Right cardiac atrium (tissue), 5 donors: ENCODE results near the gene MCCC1. TPM values are rescaled to one million over a fixed set of nuclear protein-coding genes. Genes with fewer than 3 reads are reported as not detected.

ENCODE experiments used
- ATAC-seq, 2 donors: fragments of 200-7000 bp; cut with Tn5 transposase; one replicate each; pipeline versions ENCODE4 v1.8.0 to v1.9.1; 2020; ENCODE audit warnings: moderate library complexity in 2 of 2, mild to moderate bottlenecking in 1 of 2
- DNase-seq, 3 donors: peaks; one replicate each; pipeline ENCODE4 v3.0.0-alpha.2; 2020
- H3K27ac ChIP-seq: one replicate; pipeline ENCODE4 v1.5.1; 2013; ENCODE audit warnings: mild to moderate bottlenecking, low read length, control low read depth, moderate library complexity
- H3K27me3 ChIP-seq: one replicate; pipeline ENCODE4 v1.6.1; 2013; ENCODE audit not compliant: control insufficient read depth, insufficient read depth
- H3K4me1 ChIP-seq: one replicate; pipeline ENCODE4 v1.6.1; 2013; ENCODE audit warnings: low read length; ENCODE audit not compliant: control insufficient read depth, insufficient read depth
- H3K4me3 ChIP-seq: one replicate; pipeline ENCODE4 v1.5.1; 2013; ENCODE audit warnings: low read length, control low read depth
- H3K9me3 ChIP-seq: one replicate; pipeline ENCODE4 v1.6.1; 2013; ENCODE audit warnings: low read length; ENCODE audit not compliant: control insufficient read depth
- WGBS: extraction: QIAGEN DNeasy Blood & Tissue Kit; methylation state at CpG from one replicate; pipeline ENCODE4 v1.1.7; 2013; 5-methylcytosine and 5-hydroxymethylcytosine counted together
- intact Hi-C, 4 donors: fragments of 100-400 bp; cut with DNase I; formaldehyde crosslinking; loops; one replicate each; pipeline versions ENCODE4 v1.11.0 to v1.14.0; 2022 to 2023
- polyA plus RNA-seq: library from polyadenylated mRNA; stranded (reverse); fragments of 200-250 nt; gene quantifications from one replicate; pipeline ENCODE4 v1.2.3, GENCODE V29; 2013
- total RNA-seq, 4 donors: library from RNA; stranded (reverse); fragmentation: NEBNext Ultra II Directional; extraction: Animal tissue kit (Norgen Biotek cat#: 25700); gene quantifications; one replicate each; pipeline ENCODE4 v1.2.1, GENCODE V29; 2021
- donor health status: healthy with polysubstance abuse.
- donor health status: DM: no; HTN: yes; CAD: no.
- donor health status: DM: no; HTN: no; CAD: no.
- donor health status: DM: no; HTN: yes; CAD: no; lungs with severe emphysema.
- donor health status: DM: yes; HTN: yes; CAD: no.

Gene MCCC1
- total and polyA plus RNA-seq, 5 donors, result 24.7 to 42.7 (median 29.7) TPM

GRCh38 chr3:182967218-182968204, 131.8 kb downstream of the MCCC1 start:
- Histone ChIP-seq H3K9me3 (no peaks in the 10 kb centered on the region), H3K4me1 (peaks cover 5% of the 10 kb centered on the region), H3K27me3 (no peaks in the 10 kb centered on the region), H3K27ac (no peak overlapping the region), H3K4me3 (no peak overlapping the region)
- intact Hi-C loops, result no loop called here
- DNase-seq, result no peak
- ATAC-seq, result no peak
- WGBS, result 76% methylated on average over 6 of the region's 6 CpGs

GRCh38 chr3:182965861-182966366, 133.4 kb downstream of the MCCC1 start:
- H3K4me3 ChIP-seq, result no peak overlapping the region
- H3K9me3 ChIP-seq, result no peaks in the 10 kb centered on the region
- no peaks in the 10 kb centered on the region for H3K27me3 ChIP-seq
- peaks cover 8% of the 10 kb centered on the region for H3K4me1 ChIP-seq
- DNase-seq (no peak), ATAC-seq (no peak)
- intact Hi-C loops, result no loop called here
- WGBS, result 89% methylated on average over 9 of the region's 9 CpGs
- H3K27ac ChIP-seq, result no peak overlapping the region

Other genes starting within 250 kb of the MCCC1 start
- gene DCUN1D1, start 119.0 kb downstream of the MCCC1 start, total RNA-seq, result 10 to 100 TPM; 38.5 to 46.4 (median 44.6) TPM
- gene DCUN1D1, start 119.0 kb downstream of the MCCC1 start, polyA plus RNA-seq, result 9.0 TPM
- under 1 TPM in 2 of 4 donors, not detected in 2; 0.06 to 0.31 TPM for gene LAMP3, start 63.2 kb upstream of the MCCC1 start, total RNA-seq
- 0.05 TPM for gene LAMP3, start 63.2 kb upstream of the MCCC1 start, polyA plus RNA-seq
- gene B3GNT5, start 153.8 kb upstream of the MCCC1 start, total RNA-seq, result 1 to 10 TPM; 2.2 to 4.3 (median 2.7) TPM
- gene B3GNT5, start 153.8 kb upstream of the MCCC1 start, polyA plus RNA-seq, result 1.8 TPM